IMR-90 (cell line): ENCODE data around the gene NR2F2. TPM values are rescaled to one million over a fixed set of nuclear protein-coding genes. Genes with fewer than 3 reads are reported as not detected.

Experiments used
- NFE2L2 ChIP-seq: fragments of 150-350 bp; IDR thresholded peaks from 2 replicates; pipeline ENCODE4 v1.6.1; 2016; ENCODE audit warnings: low read depth, mild to moderate bottlenecking, low read length
- POLR2A ChIP-seq: IDR thresholded peaks from 2 replicates; pipeline ENCODE4 v1.6.1; 2012; ENCODE audit warnings: mild to moderate bottlenecking, low read depth, low read length
- SMC3 ChIP-seq: fragments of 150-350 bp; IDR thresholded peaks from 2 replicates; pipeline ENCODE4 v1.6.1; 2016; ENCODE audit warnings: low read depth, mild to moderate bottlenecking, antibody characterized with exemption, low read length, moderate library complexity
- polyA plus RNA-seq, 3 experiments: library from polyadenylated mRNA; depleted of rRNA; stranded (reverse); fragments of >200 nt; gene quantifications; 2 replicates each; pipeline ENCODE4 v1.2.3, GENCODE V29; 2012; ENCODE audit warnings: low replicate concordance in 1 of 3
- total RNA-seq: library from RNA; depleted of rRNA; stranded (reverse); fragments of >200 nt; gene quantifications from 2 replicates; pipeline ENCODE4 v1.2.3, GENCODE V29; 2012

The NR2F2 gene
- total and polyA plus RNA-seq, 2 of the 4 experiments (the other 2 are of a cell fraction): 20.3 to 161 TPM

- TF ChIP-seq NFE2L2 (no peak), SMC3 (no peak), POLR2A (no peak)
Observed at GRCh38 chr15:96348112-96349027, 17.9 kb downstream of the NR2F2 start (continued).
